ENCODE data around the gene PPP1R9B. TPM values are rescaled to one million over a fixed set of nuclear protein-coding genes. Genes with fewer than 3 reads are reported as not detected.

PPP1R9B gene
- total RNA-seq, 1 donor from 2014 or later, result 26.3 TPM

GRCh38 chr17:50153650-50154575 is 3.4 kb upstream of the PPP1R9B start:
- peak; percentile 1 for ATAC-seq

DNA sequence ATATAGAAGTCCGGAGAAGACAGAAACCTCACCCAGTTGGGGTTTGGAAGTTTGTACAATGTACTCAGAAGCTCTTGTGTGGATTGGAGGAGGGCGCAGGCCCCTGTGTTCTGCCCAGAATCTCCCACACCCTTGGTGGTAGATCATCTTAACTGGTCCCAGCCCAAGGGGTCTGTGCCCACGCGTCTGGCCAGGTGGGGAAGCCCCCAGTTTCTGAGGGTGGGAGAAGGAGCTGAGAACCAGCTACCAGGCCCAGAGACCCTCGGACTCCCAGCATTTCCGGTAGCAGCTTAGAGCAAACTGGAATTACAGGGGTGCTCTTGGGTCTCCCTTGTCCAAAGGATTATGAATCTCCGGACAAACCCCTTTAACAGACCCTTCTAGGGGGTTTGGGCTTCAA is 2.3 kb upstream of the PPP1R9B start:
- ATAC-seq, result no peak

DNA sequence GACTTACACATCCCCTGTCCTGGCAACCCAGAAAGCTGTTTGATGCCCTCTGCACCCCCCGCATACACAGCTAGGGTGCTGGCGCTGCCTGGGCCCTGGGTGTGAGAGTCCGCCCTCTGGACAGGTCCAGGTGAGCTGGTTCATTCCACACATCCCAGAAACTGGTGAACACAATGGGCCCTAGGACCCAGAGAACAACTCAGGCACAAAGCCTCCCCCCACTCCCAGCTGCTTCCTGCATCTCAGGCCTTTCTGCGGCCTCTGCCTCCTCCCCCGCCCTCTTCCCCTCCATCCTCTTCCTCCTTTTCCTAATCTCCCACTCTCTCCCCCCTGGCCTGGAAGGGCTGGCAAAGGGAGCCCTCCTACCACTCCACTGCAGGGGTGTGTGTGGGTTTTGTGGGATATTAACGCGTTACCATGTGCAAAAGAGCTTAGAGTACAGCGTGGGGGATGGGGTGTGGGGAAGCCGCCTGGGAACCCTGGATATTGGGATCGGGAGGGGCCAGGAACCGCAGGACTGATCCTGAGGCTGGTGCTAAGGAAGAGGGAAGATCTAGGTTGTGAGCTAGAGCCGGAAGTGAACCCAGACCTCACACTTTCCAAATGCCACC is 1.6 kb upstream of the PPP1R9B start:
- ATAC-seq, result peak; percentile 37

DNA sequence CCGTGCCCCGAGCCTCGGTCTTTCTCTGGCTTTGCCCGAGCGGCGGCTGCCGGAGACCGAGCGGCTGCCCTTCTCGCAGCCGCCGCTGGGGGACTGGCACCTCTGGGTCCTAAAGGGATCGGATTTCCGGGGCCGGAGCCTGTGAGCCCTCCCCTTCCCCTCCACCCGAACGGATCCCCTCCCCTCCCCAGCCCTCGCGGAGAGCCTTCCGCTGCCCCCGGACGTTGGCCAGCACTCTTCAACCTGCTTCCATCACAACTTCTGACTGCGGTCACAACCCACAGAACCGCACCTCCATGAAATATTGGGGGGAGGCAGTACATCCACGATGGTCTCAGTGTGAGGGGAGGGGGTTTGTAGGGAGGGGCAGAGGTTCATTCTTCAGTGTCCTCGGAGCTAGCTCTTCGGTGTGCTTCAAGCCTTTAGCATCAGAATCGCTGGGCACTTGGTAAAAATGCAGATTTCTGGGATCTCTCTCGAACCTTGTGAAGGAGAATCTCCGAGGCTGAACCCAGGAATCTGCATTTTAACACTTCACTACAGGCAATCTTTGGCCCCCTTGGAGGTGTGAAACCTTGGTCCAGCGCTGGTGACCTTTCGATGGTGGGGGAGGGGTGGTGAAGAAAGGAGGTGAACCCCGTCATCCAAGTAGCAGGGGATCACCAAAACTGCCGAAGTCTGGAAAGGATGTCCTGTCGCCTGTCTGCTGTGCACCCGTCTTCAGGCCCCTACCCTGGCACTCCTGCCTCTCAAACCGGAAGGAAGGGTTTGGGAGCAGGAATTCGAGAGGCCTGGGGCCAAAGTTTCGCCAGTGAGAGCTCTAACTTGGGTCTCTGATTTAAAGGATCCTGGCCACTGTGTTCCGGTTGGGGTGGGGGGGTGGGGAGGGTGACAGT is 812 bp upstream of the PPP1R9B start:
- ATAC-seq, result peak; percentile 60

DNA sequence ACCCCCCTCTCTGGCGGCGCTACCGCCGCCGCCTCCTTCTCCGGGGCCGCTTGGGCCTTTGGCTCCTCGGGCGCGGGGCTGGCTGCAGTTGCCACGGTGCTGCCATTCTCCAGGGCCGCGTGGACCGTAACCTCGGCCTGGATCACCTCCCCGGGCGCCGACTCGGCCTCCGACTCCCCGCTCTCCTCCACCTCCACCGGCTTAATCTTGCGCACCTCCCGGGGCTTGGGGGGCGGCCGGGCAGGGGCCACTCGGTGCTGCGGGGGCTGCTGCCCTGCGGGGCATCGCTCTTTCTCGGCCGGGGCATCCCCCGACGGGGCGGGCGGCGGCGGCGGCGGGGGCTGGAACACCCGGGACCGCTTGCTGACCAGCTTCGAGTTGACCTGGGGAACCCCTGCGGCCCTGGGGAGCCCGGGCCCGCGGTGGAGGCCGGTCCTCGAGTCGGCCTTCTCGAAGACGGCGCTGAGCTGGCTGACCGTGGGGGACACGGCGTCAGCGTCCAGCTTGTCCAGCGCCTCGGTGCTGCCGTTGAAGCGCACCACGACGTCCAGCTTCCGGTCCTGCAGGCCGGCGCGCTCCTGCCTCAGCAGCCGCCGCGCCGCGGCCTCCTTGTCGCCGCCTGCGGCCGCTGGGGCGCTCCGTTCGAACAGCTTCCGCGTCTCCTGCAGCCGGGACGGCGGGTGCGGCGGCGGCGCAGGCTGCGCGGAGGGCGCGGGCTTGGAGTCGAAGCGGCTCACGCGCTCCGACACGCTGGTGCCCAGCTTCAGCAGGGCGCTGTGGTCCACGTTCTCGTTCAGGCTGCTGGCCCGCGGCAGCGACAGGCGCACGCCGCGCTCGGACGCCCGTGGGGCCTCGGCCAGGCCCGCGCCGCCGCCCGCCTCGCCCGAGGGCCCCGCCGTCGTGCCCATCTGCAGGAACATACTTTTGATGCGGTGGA is 792 bp downstream of the PPP1R9B start:
- peak; percentile 5 for ATAC-seq

DNA sequence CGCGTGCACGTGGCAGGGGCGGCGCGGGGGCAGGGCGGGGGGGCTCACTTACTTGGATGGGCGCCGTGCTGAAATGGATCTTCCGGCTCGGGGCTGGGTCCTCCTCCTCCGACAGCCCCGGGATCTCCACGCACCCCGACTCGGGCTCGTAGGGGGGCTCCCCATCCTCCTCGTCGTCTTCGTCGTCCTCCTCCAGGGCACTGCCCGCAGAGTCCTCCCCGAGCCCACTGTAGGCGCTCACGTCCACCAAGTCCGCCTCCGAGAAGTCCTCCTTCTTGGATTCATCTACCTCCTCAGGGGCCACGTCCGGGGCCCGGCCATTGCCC is 1.4 kb downstream of the PPP1R9B start:
- ATAC-seq, result no peak

DNA sequence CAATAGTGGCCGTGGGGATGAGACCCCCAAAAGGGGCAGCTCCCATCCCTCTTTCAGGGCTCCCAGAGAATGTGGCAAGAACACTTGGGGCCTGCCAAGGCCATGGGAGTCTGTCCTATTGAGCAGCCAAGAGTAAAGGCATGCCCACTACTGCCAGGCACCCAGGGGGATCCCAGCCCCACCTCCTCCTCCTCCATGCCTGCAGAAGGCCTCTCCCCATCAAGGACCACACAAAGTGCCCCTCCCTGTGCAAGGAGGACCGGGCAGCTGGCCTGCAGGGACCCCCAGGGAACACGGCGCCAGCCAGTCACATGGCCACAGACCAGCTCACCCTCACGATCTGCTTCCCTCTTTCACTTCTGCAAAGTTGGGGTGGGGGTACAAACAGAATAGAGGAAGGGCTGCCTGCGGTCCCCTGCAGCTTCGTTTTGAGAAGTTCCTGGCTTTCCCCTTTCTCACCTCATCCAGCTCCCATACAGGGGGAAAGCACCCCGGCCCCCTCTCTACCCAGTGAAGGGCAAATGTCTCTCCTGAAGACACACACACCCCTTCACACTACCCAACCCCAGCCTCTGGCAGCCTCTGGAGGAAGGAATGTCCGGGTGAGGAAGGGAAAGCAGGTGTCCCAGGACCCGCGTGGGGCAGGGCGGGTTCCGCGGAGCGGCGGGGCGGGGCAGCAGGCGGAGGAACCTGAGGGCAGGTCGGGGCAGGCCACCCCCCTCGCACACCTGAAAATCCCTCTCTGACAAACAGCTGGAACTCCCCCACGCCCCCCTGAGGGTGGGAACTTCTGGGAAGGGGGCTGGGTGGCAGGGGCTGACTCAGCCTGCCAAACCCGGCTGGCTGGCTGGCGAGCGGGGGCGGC is 2.0 kb downstream of the PPP1R9B start:
- ATAC-seq, result peak; percentile 67

- ATAC-seq, result no peak
These were observed 2.6 kb downstream of the PPP1R9B start for GRCh38 chr17:50147841-50148225.

DNA sequence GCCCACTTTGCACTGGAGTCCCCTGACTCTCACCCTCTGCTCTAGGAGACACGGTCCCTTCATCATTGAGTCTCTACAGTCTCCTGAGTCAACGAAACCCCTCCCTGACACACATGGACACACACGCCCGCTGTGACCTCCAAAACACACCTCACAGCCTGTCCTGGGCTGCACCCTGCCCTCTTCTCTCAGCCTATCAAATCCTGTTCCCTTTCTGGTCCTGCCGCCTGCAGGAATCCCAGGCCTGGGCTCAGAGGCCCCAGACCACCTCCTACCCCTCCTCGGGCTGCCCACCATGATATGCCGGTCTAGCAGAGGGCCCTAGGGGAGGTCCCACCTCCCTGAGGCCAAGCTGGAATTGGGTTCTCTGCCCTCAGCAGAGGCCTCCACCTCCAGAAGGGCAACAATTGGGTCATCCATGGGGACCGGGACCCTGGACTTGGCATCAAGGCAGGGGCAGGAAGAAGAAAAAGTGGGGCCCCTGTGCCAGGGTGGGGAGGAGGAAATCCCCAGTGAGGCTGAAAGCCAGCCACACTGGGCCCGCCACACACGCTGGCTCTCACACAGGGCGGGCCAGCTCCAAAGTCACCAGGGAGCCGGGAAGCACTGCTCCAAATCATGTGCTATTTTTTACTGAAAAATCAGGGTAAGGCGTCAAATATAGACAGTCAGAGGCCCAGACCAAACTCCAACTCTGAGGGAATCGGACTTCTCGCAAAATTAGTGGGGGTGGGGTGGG is 3.4 kb downstream of the PPP1R9B start:
- ATAC-seq, result peak; percentile 4

- no peak for ATAC-seq
These were observed 4.1 kb downstream of the PPP1R9B start for GRCh38 chr17:50146230-50146926.

GRCh38 chr17:50145532-50146229 is 4.8 kb downstream of the PPP1R9B start:
- ATAC-seq, result no peak

GRCh38 chr17:50144845-50145531 is 5.5 kb downstream of the PPP1R9B start:
- peak; percentile 66 for ATAC-seq

- ATAC-seq, result no peak
These were observed 6.1 kb downstream of the PPP1R9B start for GRCh38 chr17:50144355-50144754.

GRCh38 chr17:50143461-50144176 is 6.9 kb downstream of the PPP1R9B start:
- no peak for ATAC-seq

DNA sequence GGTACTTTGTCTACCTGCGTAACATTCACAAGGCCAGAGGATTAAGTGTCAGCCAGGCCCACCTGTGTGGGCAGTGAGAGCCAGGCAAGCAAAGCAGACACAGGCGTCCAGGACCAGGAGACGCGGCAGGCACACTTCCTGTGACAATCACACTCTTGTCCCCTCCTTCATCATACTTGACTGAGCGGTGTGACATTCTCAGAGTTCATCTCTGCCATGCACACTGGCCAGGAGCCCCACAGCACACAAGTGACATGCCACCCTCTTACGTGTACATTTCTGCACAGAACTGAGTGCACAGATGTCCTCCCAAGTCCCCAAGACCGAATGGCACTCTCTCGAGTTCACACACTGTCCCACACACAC is 8.7 kb downstream of the PPP1R9B start:
- ATAC-seq, result no peak

DNA sequence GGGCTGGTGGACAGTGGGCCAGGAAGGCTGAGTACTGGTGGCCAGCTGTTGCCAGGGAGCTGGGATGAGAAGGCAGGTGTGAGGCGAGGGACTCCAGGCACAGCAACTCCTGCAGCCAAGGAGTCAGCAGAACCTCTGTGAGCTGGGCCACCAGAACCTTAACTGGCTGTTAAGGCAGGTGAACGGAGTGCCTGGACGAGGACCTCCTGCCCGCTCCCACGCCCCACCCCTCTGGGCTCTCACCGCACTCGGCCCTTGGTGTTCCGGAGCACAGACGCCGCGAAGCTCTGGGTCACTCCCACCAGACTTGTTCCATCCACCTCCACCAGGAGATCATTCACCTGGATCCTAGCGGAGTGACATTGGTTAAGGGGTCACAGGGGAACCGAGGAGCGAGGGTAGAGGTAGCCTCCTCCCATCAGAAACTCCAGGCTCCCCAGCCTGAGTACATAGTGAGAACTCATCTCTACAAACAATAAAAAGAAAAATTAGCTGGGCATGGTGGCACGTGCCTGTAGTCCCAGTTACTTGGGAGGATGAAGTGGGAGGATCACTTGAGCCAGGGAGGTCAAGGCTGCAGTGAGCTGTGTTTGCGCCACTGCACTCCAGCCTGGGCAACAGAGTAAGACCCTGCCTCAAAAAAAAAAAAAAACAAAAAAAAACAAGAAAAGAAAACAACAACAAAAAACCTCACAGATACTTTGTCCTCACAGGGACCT is 9.3 kb downstream of the PPP1R9B start:
- ATAC-seq, result no peak

Measured in esophagus mucosa (tissue), 1 donor.